ENCODE data around the gene PGM5.

GRCh38 chr9:68446836-68447235 lies 90.4 kb downstream of the PGM5 start:
- TF ChIP-seq POLR2A (IDR thresholded peaks at IDR 0.05; ENCODE audit: borderline replicate concordance, extremely low read depth, insufficient read depth, insufficient read length) = no peak
- TF ChIP-seq CEBPB (IDR thresholded peaks at IDR 0.05; ENCODE audit: low read depth) = no peak
- TF ChIP-seq ELF1 (IDR thresholded peaks at IDR 0.05; ENCODE audit: borderline replicate concordance, low read depth) = no peak
- TF ChIP-seq CTCF (IDR thresholded peaks at IDR 0.05 in 2 of 3, conservative IDR thresholded peaks at IDR 0.05 in 1 of 3; ENCODE audit: borderline replicate concordance in 1 of 3, insufficient read depth in 1 of 3, low read depth in 2 of 3, low read length in 2 of 3) = no peak
- no peak for TF ChIP-seq ZNF274 (IDR thresholded peaks at IDR 0.05; ENCODE audit: low read depth, low read length)
- TF ChIP-seq EZH2phosphoT487 (IDR thresholded peaks at IDR 0.05; ENCODE audit: borderline replicate concordance) = no peak
- TF ChIP-seq JUND (IDR thresholded peaks at IDR 0.05) = no peak
- no peak for TF ChIP-seq SIN3A (IDR thresholded peaks at IDR 0.05; ENCODE audit: low read depth)
- no peak for TF ChIP-seq POLR2AphosphoS5 (IDR thresholded peaks at IDR 0.05; ENCODE audit: low read depth, low read length)
- TF ChIP-seq MAX (IDR thresholded peaks at IDR 0.05) = no peak
- TF ChIP-seq TCF7L2 (IDR thresholded peaks at IDR 0.05; ENCODE audit: borderline replicate concordance, extremely low read depth, insufficient read depth, insufficient read length) = no peak
- no peak for TF ChIP-seq FOSL1 (IDR thresholded peaks at IDR 0.05; ENCODE audit: low read depth)
- no peak for TF ChIP-seq REST (IDR thresholded peaks at IDR 0.05; ENCODE audit: low read depth)
- TF ChIP-seq YY1 (IDR thresholded peaks at IDR 0.05; ENCODE audit: extremely low read depth, insufficient replicate concordance, low read depth, low read length) = no peak
